Measurements from ENCODE around the gene ANKRD11. TPM values are rescaled to one million over a fixed set of nuclear protein-coding genes. Genes with fewer than 3 reads are reported as not detected.

Gene ANKRD11
- total and polyA plus RNA-seq, 9 donors, result 52.1 to 188 (median 109) TPM

GRCh38 chr16:89315271-89315670 is 175.1 kb downstream of the ANKRD11 start:
- no peaks in the 10 kb centered on the region for H3K9me3 ChIP-seq
- no peak for TF ChIP-seq CTCF (IDR thresholded peaks at IDR 0.05)
- no peaks in the 10 kb centered on the region for H3K36me3 ChIP-seq
- WGBS, 3 donors, result 78 to 81% (median 81%) methylated on average over 19 of the region's 19 CpGs
- no peak overlapping the region for H3K27ac ChIP-seq
- H3K27me3 ChIP-seq, result no peaks in the 10 kb centered on the region
- no peak for DNase-seq
- H3K4me1 ChIP-seq (ENCODE audit: insufficient read depth), result peaks cover 19% of the 10 kb centered on the region
- intact Hi-C loops (cut with DNase I), result loop anchor here in 1 of 4 donors (10.0 kb wide), 1 partner anchor 180 kb away; the partner anchor contains the start of gene ANKRD11
- H3K4me3 ChIP-seq, result no peak overlapping the region

- TF ChIP-seq EP300 (IDR thresholded peaks at IDR 0.05) (no peak), CTCF (IDR thresholded peaks at IDR 0.05) (no peak), POLR2A (IDR thresholded peaks at IDR 0.05) (no peak)
- WGBS, 3 donors, result 75 to 81% (median 81%) methylated on average over 8 of the region's 8 CpGs
- no peak for DNase-seq
- Histone ChIP-seq H3K27me3 (no peaks in the 10 kb centered on the region), H3K4me1 (ENCODE audit: insufficient read depth) (peaks cover 15% of the 10 kb centered on the region), H3K9me3 (no peaks in the 10 kb centered on the region), H3K4me3 (no peak overlapping the region), H3K27ac (no peak overlapping the region), H3K36me3 (no peaks in the 10 kb centered on the region)
- intact Hi-C loops (cut with DNase I), result loop anchor here in 1 of 4 donors (10.0 kb wide), 1 partner anchor 180 kb away; the partner anchor contains the start of gene ANKRD11
Observed at GRCh38 chr16:89314854-89315253, 175.5 kb downstream of the ANKRD11 start.

- Histone ChIP-seq H3K4me1 (ENCODE audit: insufficient read depth) (peaks cover 13% of the 10 kb centered on the region), H3K4me3 (no peak overlapping the region), H3K9me3 (no peaks in the 10 kb centered on the region), H3K36me3 (no peaks in the 10 kb centered on the region), H3K27me3 (no peaks in the 10 kb centered on the region), H3K27ac (no peak overlapping the region)
- DNase-seq, result no peak
- 80 to 84% (median 82%) methylated on average over 14 of the region's 14 CpGs for WGBS, 3 donors
- TF ChIP-seq POLR2A (IDR thresholded peaks at IDR 0.05) (no peak), CTCF (IDR thresholded peaks at IDR 0.05) (no peak), EP300 (IDR thresholded peaks at IDR 0.05) (no peak)
- intact Hi-C loops (cut with DNase I), result loop anchor here in 1 of 4 donors (10.0 kb wide), 1 partner anchor 180 kb away; the partner anchor contains the start of gene ANKRD11
Observed at GRCh38 chr16:89314357-89314756, 176.0 kb downstream of the ANKRD11 start.

GRCh38 chr16:89313583-89313982 is 176.8 kb downstream of the ANKRD11 start:
- no peak overlapping the region for H3K27ac ChIP-seq

More at GRCh38 chr16:89313583-89313982, 176.8 kb downstream of the ANKRD11 start:
- Histone ChIP-seq H3K4me3 (no peak overlapping the region), H3K4me1 (ENCODE audit: insufficient read depth) (peaks cover 10% of the 10 kb centered on the region), H3K27me3 (no peaks in the 10 kb centered on the region), H3K36me3 (no peaks in the 10 kb centered on the region), H3K9me3 (no peaks in the 10 kb centered on the region)
- WGBS, 3 donors, result 70 to 79% (median 78%) methylated on average over 3 of the region's 3 CpGs
- intact Hi-C loops (cut with DNase I), result loop anchor here in 1 of 4 donors (10.0 kb wide), 1 partner anchor 181 kb away; the partner anchor contains the start of gene ANKRD11
- DNase-seq, result no peak
- TF ChIP-seq CTCF (IDR thresholded peaks at IDR 0.05) (no peak), POLR2A (IDR thresholded peaks at IDR 0.05) (no peak), EP300 (IDR thresholded peaks at IDR 0.05) (no peak)
